22Rv1 (cell line): ENCODE results near the gene DNTT.
A peak's percentile ranks its signal among the peaks of the same experiment; 100 is the strongest.

ENCODE experiments used
- H3K27ac ChIP-seq: fragments of 450-650 bp; 2 replicates; pipeline ENCODE4 v1.5.1; 2017
- CTCF ChIP-seq: fragments of 450-650 bp; IDR thresholded peaks from 2 replicates; pipeline ENCODE4 v1.5.1; 2017; ENCODE audit warnings: mild to moderate bottlenecking
- ZFX ChIP-seq: fragments of 450-650 bp; IDR thresholded peaks from 2 replicates; pipeline ENCODE4 v1.6.1; 2017; ENCODE audit warnings: antibody characterized with exemption, borderline replicate concordance

Gene DNTT

GRCh38 chr10:96370584-96371157 lies 66.4 kb downstream of the DNTT start:
- no peak overlapping the region for H3K27ac ChIP-seq
- TF ChIP-seq CTCF (peak; percentile 90), ZFX (no peak)

GRCh38 chr10:96371356-96371755 lies 67.1 kb downstream of the DNTT start:
- no peak for TF ChIP-seq ZFX
- no peak for TF ChIP-seq CTCF

GRCh38 chr10:96374004-96374403 lies 69.8 kb downstream of the DNTT start:
- no peak for TF ChIP-seq ZFX
- no peak for TF ChIP-seq CTCF
- H3K27ac ChIP-seq = no peak overlapping the region

More at GRCh38 chr10:96371356-96371755, 67.1 kb downstream of the DNTT start:
- no peak overlapping the region for H3K27ac ChIP-seq

- H3K27ac ChIP-seq = no peak overlapping the region
- TF ChIP-seq ZFX (no peak), CTCF (no peak)
Observed at GRCh38 chr10:96374639-96374984, 70.4 kb downstream of the DNTT start.

- no peak overlapping the region for H3K27ac ChIP-seq
- TF ChIP-seq ZFX = no peak
- TF ChIP-seq CTCF = peak; percentile 97
Observed at GRCh38 chr10:96374985-96375830, 71.0 kb downstream of the DNTT start.

- TF ChIP-seq ZFX (no peak), CTCF (no peak)
- H3K27ac ChIP-seq = no peak overlapping the region
Observed at GRCh38 chr10:96376483-96376882, 72.2 kb downstream of the DNTT start.

GRCh38 chr10:96377816-96378294 lies 73.6 kb downstream of the DNTT start:
- TF ChIP-seq CTCF (no peak), ZFX (no peak)
- H3K27ac ChIP-seq = no peak overlapping the region
